K562 (cell line): Measurements from ENCODE around the gene ZNF407. TPM values are rescaled to one million over a fixed set of nuclear protein-coding genes. Genes with fewer than 3 reads are reported as not detected.

Source experiments
- ATAC-seq: fragments of 200-7000 bp; cut with Tn5 transposase; 3 replicates; pipeline ENCODE4 v1.9.1; 2020; ENCODE audit warnings: moderate library complexity
- BruUV-seq: library from RNA; stranded (reverse); fragments of 400-500 nt; replicated peaks from 2 replicates; lab custom pipeline; 2021; lab: Mats Ljungman, UMichigan
- CTCF ChIA-PET: fragments of 300-600 bp; formaldehyde crosslinking; extraction: SDS; loops from one replicate; lab custom pipeline; 2021; ENCODE audit warnings: low intra/inter-chr PET ratio; lab: Yijun Ruan, JAX
- POLR2A ChIA-PET: fragments of 300-600, 350-650 bp; sonication (Branson Sonifier 250); formaldehyde crosslinking; extraction: SDS; loops from one replicate; lab custom pipeline; 2021; ENCODE audit warnings: antibody characterized with exemption, inconsistent platforms; lab: Yijun Ruan, JAX
- DNase-seq, 4 experiments: peaks; one replicate each; pipeline versions ENCODE4 v3.0.0 to v3.0.0-alpha.2; 2011 to 2018; ENCODE audit warnings: low spot score in 3 of 4, mixed read lengths in 3 of 4; ENCODE audit errors: extremely low read depth in 1 of 4
- FAIRE-seq: peaks from 2 replicates; lab custom pipeline; 2011; peaks lifted over from hg19 to GRCh38; lab: Jason Lieb, UNC
- H2AFZ ChIP-seq: 2 replicates; pipeline ENCODE4 v1.6.0; 2011; ENCODE audit warnings: low read depth, low read length, control low read depth, inconsistent platforms
- H3K27ac ChIP-seq: fragments of 200-600 bp; 3 replicates; pipeline ENCODE4 v1.8.0; 2011; ENCODE audit warnings: low read depth, mild to moderate bottlenecking, control low read depth, inconsistent platforms, low read length, moderate library complexity, mixed read lengths; ENCODE audit errors: extremely low read depth
- H3K27me3 ChIP-seq, 2 experiments: fragments of 300-600 bp in 1 of 2; 2 replicates in 1 of 2; 3 replicates in 1 of 2; pipeline versions ENCODE4 v1.6.0 to v1.8.0; 2011; ENCODE audit warnings: inconsistent platforms in 2 of 2, low read length in 2 of 2, mild to moderate bottlenecking in 1 of 2, mixed read lengths in 1 of 2, moderate library complexity in 1 of 2; ENCODE audit not compliant: control insufficient read depth in 2 of 2, insufficient read depth in 2 of 2
- H3K36me3 ChIP-seq: fragments of 300-600 bp; 3 replicates; pipeline ENCODE4 v1.8.0; 2011; ENCODE audit warnings: mild to moderate bottlenecking, low read length, inconsistent platforms; ENCODE audit not compliant: control insufficient read depth, insufficient read depth
- H3K4me1 ChIP-seq, 2 experiments: fragments of 200-600 bp in 1 of 2; replicated peaks in 1 of 2; 2 replicates in 1 of 2; 3 replicates in 1 of 2; pipeline versions ENCODE4 v1.5.1 to v1.8.0; 2011; ENCODE audit warnings: inconsistent platforms in 2 of 2, low read length in 2 of 2, mild to moderate bottlenecking in 1 of 2, mixed read lengths in 1 of 2, moderate library complexity in 1 of 2; ENCODE audit not compliant: control insufficient read depth in 2 of 2, insufficient read depth in 2 of 2
- H3K4me2 ChIP-seq: 2 replicates; pipeline ENCODE4 v1.6.1; 2011; ENCODE audit warnings: low read length, control low read depth, inconsistent platforms, mixed read lengths; ENCODE audit not compliant: insufficient read depth
- H3K4me3 ChIP-seq: fragments of 200-600 bp; sonication (generic), shearing (Covaris generic); 2 replicates; pipeline ENCODE4 v1.5.1; 2016; ENCODE audit warnings: control low read depth, inconsistent platforms
- H3K79me2 ChIP-seq: fragments of 200-600 bp; 3 replicates; pipeline ENCODE4 v1.8.0; 2011; ENCODE audit warnings: low read length, inconsistent platforms; ENCODE audit not compliant: control insufficient read depth, insufficient read depth
- H3K9ac ChIP-seq, 2 experiments: 2 replicates each; pipeline versions ENCODE4 v1.6.0 to v1.6.1; 2011; ENCODE audit warnings: low read depth in 2 of 2, low read length in 2 of 2, control low read depth in 1 of 2, inconsistent platforms in 1 of 2, mild to moderate bottlenecking in 1 of 2, mixed read lengths in 1 of 2; ENCODE audit not compliant: insufficient read depth in 1 of 2
- H3K9me1 ChIP-seq: one replicate; pipeline ENCODE4 v1.6.0; 2011; ENCODE audit warnings: inconsistent platforms, mild to moderate bottlenecking, low read length, moderate library complexity; ENCODE audit not compliant: control insufficient read depth, insufficient read depth
- H3K9me3 ChIP-seq: replicated peaks from 2 replicates; pipeline ENCODE4 v1.5.1; 2011; ENCODE audit warnings: low read depth, low read length, inconsistent platforms; ENCODE audit not compliant: control insufficient read depth, insufficient read depth
- H4K20me1 ChIP-seq: replicated peaks from 2 replicates; pipeline ENCODE4 v1.6.1; 2011; ENCODE audit warnings: low read length, inconsistent platforms, mixed read lengths; ENCODE audit not compliant: control insufficient read depth, insufficient read depth
- ARHGAP35 ChIP-seq: fragments of 450-650 bp; IDR thresholded peaks from 2 replicates; pipeline ENCODE4 v1.6.1; 2018; ENCODE audit not compliant: partially characterized antibody
- CTBP1 ChIP-seq: fragments of 450-650 bp; IDR thresholded peaks from 2 replicates; pipeline ENCODE4 v1.6.1; 2016; ENCODE audit warnings: borderline replicate concordance
- EZH2 ChIP-seq: IDR thresholded peaks from 2 replicates; pipeline ENCODE4 v1.6.1; 2012; ENCODE audit warnings: low read depth, mild to moderate bottlenecking, inconsistent platforms, low read length, borderline replicate concordance
- FIP1L1 ChIP-seq: fragments of 200-400 bp; formaldehyde crosslinking; IDR thresholded peaks from 2 replicates; pipeline ENCODE4 v1.6.1; 2018; ENCODE audit warnings: mild to moderate bottlenecking, low read depth, low read length; ENCODE audit not compliant: poor library complexity, severe bottlenecking
- JUN ChIP-seq, 2 experiments: sonication (generic) in 1 of 2; formaldehyde crosslinking in 1 of 2; IDR thresholded peaks; 2 replicates each; pipeline versions ENCODE4 v1.6.1 to v1.8.0; 2012 to 2022; ENCODE audit warnings: borderline replicate concordance in 2 of 2, mild to moderate bottlenecking in 2 of 2, improper control_type of control experiment in 1 of 2, low read depth in 1 of 2, low read length in 1 of 2, missing genetic modification reagents in 1 of 2
- MAZ ChIP-seq, 2 experiments: fragments of 450-650 bp in 1 of 2; sonication (generic) in 1 of 2; formaldehyde crosslinking; IDR thresholded peaks in 1 of 2; conservative IDR thresholded peaks in 1 of 2; 2 replicates each; pipeline versions ENCODE4 v1.4.0 to v1.5.0; 2020; ENCODE audit warnings: mild to moderate bottlenecking in 1 of 2, missing genetic modification reagents in 1 of 2
- MYBL2 ChIP-seq, 2 experiments: fragments of 450-650 bp in 1 of 2; sonication (generic) in 1 of 2; formaldehyde crosslinking in 1 of 2; IDR thresholded peaks; 2 replicates each; pipeline versions ENCODE4 v1.6.1 to v1.8.1; 2017 to 2022; ENCODE audit warnings: borderline replicate concordance in 1 of 2, inconsistent platforms in 1 of 2, low read depth in 1 of 2, mild to moderate bottlenecking in 1 of 2, missing genetic modification reagents in 1 of 2, moderate library complexity in 1 of 2
- RFX7 ChIP-seq: fragments of 250-450 bp; sonication (Bioruptor Pico); IDR thresholded peaks from 2 replicates; pipeline ENCODE4 v1.5.1; 2021; ENCODE audit warnings: mild to moderate bottlenecking
- YY1 ChIP-seq, 3 experiments: IDR thresholded peaks; 2 replicates each; pipeline ENCODE4 v1.6.1; 2011; ENCODE audit warnings: low read length in 2 of 3, mild to moderate bottlenecking in 2 of 3, moderate library complexity in 2 of 3, borderline replicate concordance in 1 of 3, control low read depth in 1 of 3, low read depth in 1 of 3; ENCODE audit not compliant: insufficient read depth in 3 of 3, insufficient replicate concordance in 2 of 3, control insufficient read depth in 1 of 3, insufficient read length in 1 of 3; ENCODE audit errors: extremely low read depth in 1 of 3
- ZBTB2 ChIP-seq: fragments of 450-650 bp; IDR thresholded peaks from 2 replicates; pipeline ENCODE4 v1.6.1; 2016; ENCODE audit warnings: antibody characterized with exemption
- ZNF140 ChIP-seq: fragments of 250-450 bp; sonication (Bioruptor Pico); IDR thresholded peaks from 2 replicates; pipeline ENCODE4 v1.8.0; 2021; ENCODE audit warnings: moderate library complexity, mild to moderate bottlenecking, inconsistent platforms
- ZNF282 ChIP-seq: sonication (generic); formaldehyde crosslinking; IDR thresholded peaks from 2 replicates; pipeline ENCODE4 v1.8.1; 2023; ENCODE audit warnings: missing genetic modification reagents
- WGBS: fragments of 100-300 bp; shearing (Covaris generic); methylation state at CpG from one replicate; pipeline ENCODE4 v1.1.6; 2016; ENCODE audit warnings: low coverage, mixed read lengths; ENCODE audit not compliant: insufficient coverage; ENCODE audit errors: missing lambda C conversion rate; 5-methylcytosine and 5-hydroxymethylcytosine counted together
- in situ Hi-C: fragments of 300-500 bp; cut with MboI; formaldehyde crosslinking; loops from 4 replicates; pipeline ENCODE4 v1.15.0; 2018; ENCODE audit warnings: inconsistent platforms, mixed read lengths
- intact Hi-C: fragments of 100-400 bp; cut with micrococcal nuclease; formaldehyde crosslinking; loops from 2 replicates; pipeline ENCODE4 v1.14.2; 2022
- polyA plus RNA-seq, 8 experiments: library from polyadenylated mRNA; depleted of rRNA in 4 of 8; stranded (reverse) in 5 of 8; unstranded in 3 of 8; fragments of >200 nt; fragmentation: Nextera tagmentation in 2 of 8; fragmentation: Illumina TruSeq in 1 of 8; extraction: Ambion mirVana in 2 of 8; extraction: Trizol in 1 of 8; gene quantifications; 2 replicates each; pipeline versions ENCODE4 v1.2.1 to v1.2.3, GENCODE V29; 2011 to 2014; ENCODE audit warnings: inconsistent platforms in 1 of 8, missing spikeins in 1 of 8
- total RNA-seq, 7 experiments: library from RNA; depleted of rRNA in 6 of 7; stranded (reverse); fragments of >200 nt in 6 of 7; fragmentation: Illumina TruSeq in 2 of 7; extraction: Trizol in 2 of 7; gene quantifications; 2 replicates each; pipeline versions ENCODE4 v1.2.1 to v1.2.3, GENCODE V29; 2011 to 2021; ENCODE audit warnings: low replicate concordance in 1 of 7
- TF ChIP-seq, protein P1 (sequence below): sonication (generic); formaldehyde crosslinking; IDR thresholded peaks from 2 replicates; pipeline ENCODE4 v1.8.0; 2022; ENCODE audit warnings: mild to moderate bottlenecking, low read depth, missing genetic modification reagents
- TF ChIP-seq, protein P2 (sequence below): fragments of 450-650 bp; IDR thresholded peaks from 2 replicates; pipeline ENCODE4 v1.6.1; 2017; ENCODE audit warnings: antibody characterized with exemption, mild to moderate bottlenecking

ZNF407 gene
- total and polyA plus RNA-seq, 9 of the 15 experiments (the other 6 are each of a cell fraction or from before 2014, with no cell fraction given) = 0.21 to 5.4 (median 2.3) TPM

- ATAC-seq = no peak
- DNase-seq = no peak
- ChIA-PET CTCF (no interaction called here), POLR2A (no interaction called here)
- Histone ChIP-seq H3K4me1 (no peaks in the 10 kb centered on the region), H3K9ac (no peak overlapping the region), H3K9me3 (no peaks in the 10 kb centered on the region), H3K36me3 (no peaks in the 10 kb centered on the region), H3K27me3 (no peaks in the 10 kb centered on the region), H3K4me3 (no peak overlapping the region), H3K9me1 (no peaks in the 10 kb centered on the region), H3K27ac (no peak overlapping the region), H3K79me2 (no peaks in the 10 kb centered on the region), H2AFZ (no peak overlapping the region), H3K4me2 (no peak overlapping the region), H4K20me1 (no peaks in the 10 kb centered on the region)
- in situ Hi-C loops = no loop called here
- BruUV-seq = no TSS peak
- intact Hi-C loops = no loop called here
- FAIRE-seq = no peak
- WGBS = 10% methylated on average over 4 of the region's 4 CpGs
- no peak for TF ChIP-seq ZNF140 (CRISPR knock-in tag)
- TF ChIP-seq ARHGAP35 = no peak
- TF ChIP-seq, protein P1, sequence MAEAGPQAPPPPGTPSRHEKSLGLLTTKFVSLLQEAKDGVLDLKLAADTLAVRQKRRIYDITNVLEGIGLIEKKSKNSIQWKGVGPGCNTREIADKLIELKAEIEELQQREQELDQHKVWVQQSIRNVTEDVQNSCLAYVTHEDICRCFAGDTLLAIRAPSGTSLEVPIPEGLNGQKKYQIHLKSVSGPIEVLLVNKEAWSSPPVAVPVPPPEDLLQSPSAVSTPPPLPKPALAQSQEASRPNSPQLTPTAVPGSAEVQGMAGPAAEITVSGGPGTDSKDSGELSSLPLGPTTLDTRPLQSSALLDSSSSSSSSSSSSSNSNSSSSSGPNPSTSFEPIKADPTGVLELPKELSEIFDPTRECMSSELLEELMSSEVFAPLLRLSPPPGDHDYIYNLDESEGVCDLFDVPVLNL (CRISPR knock-in tag) = no peak
- no peak for TF ChIP-seq ZBTB2
- no peak for TF ChIP-seq YY1 (IDR thresholded peaks at IDR 0.05; ENCODE audit: borderline replicate concordance in 1 of 3, control insufficient read depth in 1 of 3, extremely low read depth in 1 of 3, insufficient read depth in 3 of 3, insufficient read length in 1 of 3, insufficient replicate concordance in 2 of 3, low read depth in 1 of 3, low read length in 2 of 3)
- TF ChIP-seq, protein P2, sequence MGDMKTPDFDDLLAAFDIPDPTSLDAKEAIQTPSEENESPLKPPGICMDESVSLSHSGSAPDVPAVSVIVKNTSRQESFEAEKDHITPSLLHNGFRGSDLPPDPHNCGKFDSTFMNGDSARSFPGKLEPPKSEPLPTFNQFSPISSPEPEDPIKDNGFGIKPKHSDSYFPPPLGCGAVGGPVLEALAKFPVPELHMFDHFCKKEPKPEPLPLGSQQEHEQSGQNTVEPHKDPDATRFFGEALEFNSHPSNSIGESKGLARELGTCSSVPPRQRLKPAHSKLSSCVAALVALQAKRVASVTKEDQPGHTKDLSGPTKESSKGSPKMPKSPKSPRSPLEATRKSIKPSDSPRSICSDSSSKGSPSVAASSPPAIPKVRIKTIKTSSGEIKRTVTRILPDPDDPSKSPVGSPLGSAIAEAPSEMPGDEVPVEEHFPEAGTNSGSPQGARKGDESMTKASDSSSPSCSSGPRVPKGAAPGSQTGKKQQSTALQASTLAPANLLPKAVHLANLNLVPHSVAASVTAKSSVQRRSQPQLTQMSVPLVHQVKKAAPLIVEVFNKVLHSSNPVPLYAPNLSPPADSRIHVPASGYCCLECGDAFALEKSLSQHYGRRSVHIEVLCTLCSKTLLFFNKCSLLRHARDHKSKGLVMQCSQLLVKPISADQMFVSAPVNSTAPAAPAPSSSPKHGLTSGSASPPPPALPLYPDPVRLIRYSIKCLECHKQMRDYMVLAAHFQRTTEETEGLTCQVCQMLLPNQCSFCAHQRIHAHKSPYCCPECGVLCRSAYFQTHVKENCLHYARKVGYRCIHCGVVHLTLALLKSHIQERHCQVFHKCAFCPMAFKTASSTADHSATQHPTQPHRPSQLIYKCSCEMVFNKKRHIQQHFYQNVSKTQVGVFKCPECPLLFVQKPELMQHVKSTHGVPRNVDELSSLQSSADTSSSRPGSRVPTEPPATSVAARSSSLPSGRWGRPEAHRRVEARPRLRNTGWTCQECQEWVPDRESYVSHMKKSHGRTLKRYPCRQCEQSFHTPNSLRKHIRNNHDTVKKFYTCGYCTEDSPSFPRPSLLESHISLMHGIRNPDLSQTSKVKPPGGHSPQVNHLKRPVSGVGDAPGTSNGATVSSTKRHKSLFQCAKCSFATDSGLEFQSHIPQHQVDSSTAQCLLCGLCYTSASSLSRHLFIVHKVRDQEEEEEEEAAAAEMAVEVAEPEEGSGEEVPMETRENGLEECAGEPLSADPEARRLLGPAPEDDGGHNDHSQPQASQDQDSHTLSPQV = no peak
- no peak for TF ChIP-seq MAZ (CRISPR knock-in tag; conservative IDR thresholded peaks at IDR 0.05 in 1 of 2, IDR thresholded peaks at IDR 0.05 in 1 of 2)
- no peak for TF ChIP-seq FIP1L1
- no peak for TF ChIP-seq MYBL2 (IDR thresholded peaks at IDR 0.05; ENCODE audit: low read depth)
- TF ChIP-seq MYBL2 (CRISPR knock-in tag; IDR thresholded peaks at IDR 0.05; ENCODE audit: borderline replicate concordance) = no peak
- TF ChIP-seq RFX7 (CRISPR knock-in tag) = no peak
- TF ChIP-seq CTBP1 = no peak
- TF ChIP-seq ZNF282 (CRISPR knock-in tag) = no peak
- TF ChIP-seq EZH2 = no peak
- no peak for TF ChIP-seq JUN (IDR thresholded peaks at IDR 0.05; ENCODE audit: borderline replicate concordance, low read depth, low read length)
- TF ChIP-seq JUN (CRISPR knock-in tag; IDR thresholded peaks at IDR 0.05; ENCODE audit: borderline replicate concordance) = no peak
These were observed 412.2 kb downstream of the ZNF407 start for GRCh38 chr18:75009878-75010277.
